ENCODE results near the gene LDHB.
"Not testable (repeated sequence)": the region's sequence is repeated elsewhere in the genome, so short reads cannot be mapped to it uniquely, and the experiment has no call there.

The LDHB gene
- 27.2 reads per million, percentile 54 among the genes with 10 or more reads in this experiment for total RNA-seq

DNA sequence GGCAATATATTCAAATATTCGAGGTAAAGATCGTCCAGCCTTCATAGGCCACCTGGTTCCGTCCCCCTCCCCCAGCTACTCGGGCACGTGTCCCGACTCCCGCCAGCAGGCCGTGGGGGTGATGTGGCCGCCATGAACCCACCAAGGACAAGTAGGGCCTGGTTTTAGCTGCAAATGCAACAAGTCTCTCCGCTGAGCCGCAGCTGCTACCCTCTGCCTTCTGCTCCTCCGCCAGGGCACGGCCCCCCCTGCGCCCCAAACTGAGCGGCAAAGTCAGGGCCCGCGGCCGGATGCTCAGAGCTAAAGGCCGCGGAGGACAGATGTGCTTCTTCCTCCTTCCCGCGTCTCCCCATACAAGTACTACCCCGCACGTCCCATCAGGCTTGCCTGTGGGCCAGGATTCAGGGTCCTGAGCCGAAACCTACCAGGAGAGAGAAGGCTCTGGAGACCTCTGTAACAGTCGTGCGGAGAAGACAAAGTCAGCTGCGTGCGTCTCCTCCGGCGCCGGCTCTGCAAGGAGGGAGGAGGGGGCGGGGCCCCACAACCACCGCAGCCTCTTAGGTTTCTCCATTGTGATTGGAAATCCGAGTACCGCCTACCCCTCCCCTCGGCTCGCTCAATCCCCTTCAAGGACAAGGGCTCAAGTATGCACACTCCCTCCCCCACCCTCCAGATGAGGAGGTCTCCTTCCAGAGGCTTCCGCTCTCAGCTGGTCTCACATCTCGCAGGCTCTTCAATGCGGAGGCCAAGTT, at the start of gene LDHB:
LDHB (minus strand) TSS at position 517 of the 752 bp plus-strand sequence. CDS start 3,171 bp downstream, outside the sequence.
- peak; percentile 91 for DNase-seq

DNA sequence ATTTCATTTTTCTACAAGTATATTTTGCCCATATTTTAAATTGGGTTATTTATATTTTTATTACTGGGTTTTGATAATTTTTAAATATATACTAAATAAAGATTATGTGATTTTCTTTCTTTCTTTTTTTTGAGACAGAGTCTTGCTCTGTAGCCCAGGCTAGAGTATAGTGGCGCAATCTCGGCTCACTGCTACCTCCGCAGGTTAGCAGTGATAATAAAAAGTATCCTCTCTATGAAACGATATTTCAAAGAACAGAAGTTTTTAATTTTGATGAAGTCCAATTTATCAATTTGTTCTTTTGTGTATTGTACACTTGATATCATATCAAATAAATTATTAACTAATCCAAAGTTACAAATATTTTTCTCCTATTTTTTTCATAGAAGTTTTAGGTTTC, 47.2 kb upstream of the LDHB start:
- DNase-seq: no peak

DNA sequence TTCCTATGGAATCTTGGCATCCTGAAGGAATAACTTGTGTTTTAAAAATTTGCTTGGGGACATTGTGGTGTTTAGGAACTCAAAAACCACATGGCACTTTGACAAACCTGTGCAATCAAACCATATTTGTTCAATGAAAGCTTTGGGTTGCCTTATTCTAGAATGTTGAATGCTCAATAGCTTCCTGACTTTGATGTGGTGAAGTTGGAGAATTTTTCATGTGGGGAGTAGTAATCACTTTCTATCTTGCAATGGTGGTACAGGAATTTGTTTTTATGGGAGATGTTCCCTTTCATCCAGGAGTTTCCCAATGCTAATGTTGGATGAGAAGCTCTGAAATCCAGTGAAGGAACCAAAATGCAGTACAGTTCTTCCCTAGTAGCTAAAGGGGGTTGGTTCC, 42.2 kb upstream of the LDHB start:
- DNase-seq: no peak

DNA sequence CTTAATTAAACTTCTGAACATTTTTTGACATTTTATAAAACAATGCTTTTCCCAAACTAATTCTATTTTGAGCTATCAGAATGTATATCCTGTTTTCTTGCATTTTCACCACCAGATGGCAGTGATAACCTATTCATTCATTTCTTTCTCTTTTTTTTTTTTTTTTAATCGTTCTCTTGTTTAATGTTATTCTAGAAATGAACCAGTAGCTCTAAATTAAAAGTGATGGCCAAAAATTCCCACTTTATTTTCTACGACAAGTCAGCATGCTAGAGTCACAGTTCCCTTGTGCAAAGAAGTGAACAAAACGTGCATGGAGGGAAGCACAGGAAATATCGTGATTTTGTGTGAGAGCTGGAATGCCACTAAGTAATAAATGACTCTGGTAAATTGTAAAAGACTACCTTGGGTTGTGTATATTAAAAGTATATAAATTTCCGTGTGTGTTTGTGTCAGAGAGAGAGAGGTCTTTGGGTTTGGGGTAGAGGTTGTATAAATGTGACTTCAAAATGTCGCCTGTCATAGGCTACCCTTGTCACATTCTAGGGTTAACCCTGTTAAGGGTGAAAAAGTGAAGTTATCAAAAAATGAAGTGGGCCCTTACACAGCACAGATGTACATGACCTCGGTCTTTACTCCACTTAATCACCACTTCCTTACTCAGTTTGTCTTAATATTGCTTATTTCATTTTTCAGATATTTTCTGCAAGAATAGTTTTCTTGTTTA, 40.4 kb upstream of the LDHB start:
- DNase-seq: no peak

DNA sequence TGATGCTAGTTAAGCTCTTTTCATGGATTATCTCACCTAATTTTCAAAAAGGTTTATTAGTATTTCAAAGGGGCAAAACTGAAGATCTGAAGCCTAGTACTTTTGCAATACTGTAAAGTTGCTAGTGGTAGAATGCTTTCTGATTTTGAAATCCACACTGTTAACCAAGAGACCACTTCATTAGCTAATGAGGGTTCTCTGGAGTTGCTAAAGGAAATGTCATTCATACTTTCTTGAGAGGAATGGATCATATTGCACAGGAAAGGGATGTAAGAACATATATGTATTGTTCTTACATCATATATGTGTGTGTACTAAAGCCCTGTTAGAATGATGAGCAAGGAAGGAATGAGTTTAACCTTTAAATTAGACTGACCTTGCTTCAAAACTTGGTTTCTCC, 39.0 kb upstream of the LDHB start:
- no peak for DNase-seq

DNA sequence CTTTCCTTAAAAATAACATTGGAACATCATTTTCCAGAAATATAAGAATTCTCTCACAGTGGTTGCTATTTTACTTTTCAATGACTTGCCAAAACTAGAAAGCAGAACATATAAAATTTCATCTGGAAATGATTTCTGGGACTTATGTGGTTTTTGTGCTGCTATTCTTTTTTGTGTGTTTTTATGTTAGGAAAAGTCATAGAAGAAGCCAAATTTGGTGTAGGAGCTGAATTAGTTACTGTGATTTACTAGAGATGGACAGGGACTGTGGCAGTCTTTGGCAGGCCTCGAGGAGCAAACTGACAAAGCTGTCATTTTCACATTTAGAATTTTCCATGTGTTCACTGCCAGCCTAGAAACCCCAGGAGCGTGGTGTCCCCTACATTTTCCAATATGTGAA, 38.3 kb upstream of the LDHB start:
- DNase-seq: no peak

DNA sequence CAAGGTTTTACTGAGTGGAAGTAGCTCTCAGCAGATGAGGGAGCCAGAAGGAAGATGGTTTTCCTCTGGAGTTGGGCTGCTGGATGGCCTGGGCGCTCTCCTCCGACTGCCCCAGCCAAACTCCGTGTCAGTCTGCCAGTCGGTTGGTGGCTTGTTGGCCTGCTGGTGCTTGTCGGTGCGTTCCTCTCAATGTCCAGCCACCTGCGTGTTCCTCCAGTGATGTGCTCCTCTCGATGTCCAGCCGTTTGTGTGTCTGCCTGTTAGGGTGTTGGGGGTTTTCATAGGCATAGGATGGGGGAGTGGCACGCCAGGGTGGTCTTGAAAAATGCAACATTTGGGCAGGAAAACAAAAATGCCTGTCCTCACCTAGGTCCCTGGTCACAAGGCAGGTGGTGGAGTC, 37.0 kb upstream of the LDHB start:
- DNase-seq: no peak

DNA sequence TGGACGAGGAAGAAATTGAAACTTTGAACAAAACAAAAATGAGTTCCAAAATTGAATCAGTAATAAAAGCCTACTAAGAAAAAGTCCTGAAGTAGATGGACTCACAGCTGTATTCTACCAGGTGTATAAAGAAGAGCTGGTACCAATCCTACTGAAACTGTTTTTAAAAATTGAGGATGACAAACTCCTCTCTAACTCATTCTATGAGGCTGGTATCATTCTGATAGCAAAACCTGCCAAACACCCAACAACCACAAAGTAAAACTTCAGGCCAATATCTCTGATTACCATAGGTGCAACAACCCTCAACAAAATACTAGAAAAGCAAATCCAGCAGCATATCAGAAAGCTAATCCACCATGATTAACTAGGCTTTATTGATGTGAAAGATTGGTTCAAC, 33.9 kb upstream of the LDHB start:
- no peak for DNase-seq

DNA sequence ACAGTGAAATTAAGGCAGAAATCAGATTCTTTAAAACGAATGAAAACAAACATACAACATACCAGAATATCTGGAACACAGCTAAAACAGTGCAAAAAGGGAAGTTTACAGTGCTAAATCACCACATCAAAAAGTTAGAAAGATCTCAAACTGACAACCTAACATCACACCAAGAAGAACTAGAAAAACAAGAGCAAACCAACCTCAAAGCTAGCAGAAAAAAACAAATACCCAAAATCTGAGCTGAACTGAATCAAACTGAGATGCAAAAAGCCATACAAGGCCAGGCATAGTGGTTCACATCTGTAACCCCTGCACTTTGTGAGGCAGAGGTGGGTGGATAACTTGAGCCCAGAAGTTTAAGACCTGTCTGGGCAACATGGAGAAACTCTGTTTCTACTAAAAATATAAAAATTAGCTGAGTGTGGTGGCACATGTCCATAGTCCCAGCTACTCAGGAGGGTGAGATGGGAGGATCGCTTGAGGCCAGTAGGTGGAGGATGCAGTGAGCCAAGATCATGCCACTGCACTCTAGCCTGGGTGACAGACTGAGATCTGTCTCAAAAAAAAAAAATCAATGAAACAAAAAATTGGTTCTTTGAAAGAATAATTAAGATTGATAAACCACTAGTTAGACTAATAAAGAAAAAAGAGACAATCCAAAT, 33.2 kb upstream of the LDHB start:
- DNase-seq: no peak

DNA sequence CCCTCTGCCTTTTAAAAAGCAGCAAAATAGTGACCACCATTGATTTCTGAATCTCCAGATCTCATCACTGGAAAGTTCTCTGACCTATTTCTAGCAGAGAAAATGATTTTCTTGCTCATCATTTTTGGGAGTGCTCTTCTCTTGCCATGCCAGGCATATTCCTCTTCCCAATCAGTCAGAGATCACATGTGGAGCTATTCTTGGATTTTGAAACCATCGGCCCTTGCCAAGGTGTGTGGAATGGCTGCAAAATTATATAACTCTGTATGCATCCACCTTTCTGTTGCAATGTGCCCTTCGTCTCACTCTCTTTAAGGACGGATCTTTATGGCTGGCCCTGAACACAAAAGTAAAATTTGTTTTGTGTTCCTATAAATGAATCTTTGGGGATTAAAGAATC, 25.5 kb upstream of the LDHB start:
- no peak for DNase-seq

DNA sequence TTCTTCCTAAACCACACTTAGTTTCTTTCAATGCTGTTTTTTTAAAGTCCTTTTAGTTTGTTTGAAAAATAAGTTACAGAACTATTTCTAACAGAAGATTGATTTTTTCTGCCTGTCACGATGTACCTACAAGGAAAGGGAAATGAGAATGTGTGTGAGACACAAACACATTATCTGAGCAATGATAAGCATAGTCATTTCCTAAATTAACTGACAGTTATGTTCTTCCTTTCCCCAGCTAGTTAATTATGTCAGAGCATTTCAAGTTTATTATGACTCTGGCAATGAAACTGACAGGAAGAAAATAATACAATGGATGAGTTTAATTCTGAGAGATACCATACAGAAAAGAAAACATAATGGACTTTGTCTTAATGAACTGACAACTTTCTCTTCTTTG, 21.3 kb upstream of the LDHB start:
- DNase-seq: no peak

DNA sequence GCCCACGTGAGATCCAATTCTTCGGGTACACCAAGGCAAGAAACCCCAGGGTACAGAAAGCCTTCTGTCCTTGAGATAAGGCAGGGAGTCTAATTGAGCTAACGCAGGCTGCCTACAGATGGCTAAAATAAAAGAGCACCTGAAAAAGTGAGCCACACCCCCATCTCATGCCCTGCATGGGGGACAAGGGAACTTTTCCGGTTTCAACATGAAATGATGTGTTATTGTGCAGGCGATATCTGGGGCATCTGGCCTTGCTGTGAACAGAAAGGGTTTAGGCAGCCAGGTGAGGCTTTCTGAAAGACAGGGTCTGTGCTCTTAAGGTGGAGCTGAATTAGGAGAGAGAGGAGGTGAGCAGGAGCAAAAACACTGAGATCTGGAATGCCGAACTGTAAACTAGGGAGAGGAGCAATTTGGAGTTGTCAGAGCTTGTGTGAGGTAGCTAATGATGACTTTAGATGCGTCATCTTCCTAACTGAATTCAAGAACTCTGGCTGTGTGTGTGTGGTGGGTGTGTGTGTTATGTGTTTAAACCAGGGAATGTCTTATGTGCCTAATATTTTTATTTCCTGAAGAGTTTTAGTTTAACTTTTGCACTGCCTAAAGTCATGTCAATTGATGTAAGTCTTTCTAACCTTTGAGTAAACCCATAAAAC, 20.1 kb upstream of the LDHB start:
- no peak for DNase-seq

DNA sequence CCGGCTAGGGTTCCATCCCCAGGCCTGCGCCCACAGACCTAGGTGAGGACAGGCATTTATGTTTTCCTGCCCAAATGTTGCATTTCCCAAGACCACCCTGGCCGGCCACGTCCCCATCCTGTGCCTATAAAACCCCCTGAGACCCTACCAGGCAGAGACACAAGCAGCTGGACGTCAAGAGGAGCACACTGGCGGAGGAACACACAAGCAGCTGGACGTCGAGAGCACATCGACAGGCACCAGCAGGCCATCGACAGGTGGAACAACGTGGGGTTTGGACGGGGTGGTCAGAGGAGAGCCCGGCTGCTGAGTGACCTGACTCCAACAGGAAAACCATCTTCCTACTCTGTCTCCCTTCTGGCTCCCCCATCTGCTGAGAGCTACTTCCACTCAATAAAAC, 19.6 kb upstream of the LDHB start:
- DNase-seq: no peak

DNA sequence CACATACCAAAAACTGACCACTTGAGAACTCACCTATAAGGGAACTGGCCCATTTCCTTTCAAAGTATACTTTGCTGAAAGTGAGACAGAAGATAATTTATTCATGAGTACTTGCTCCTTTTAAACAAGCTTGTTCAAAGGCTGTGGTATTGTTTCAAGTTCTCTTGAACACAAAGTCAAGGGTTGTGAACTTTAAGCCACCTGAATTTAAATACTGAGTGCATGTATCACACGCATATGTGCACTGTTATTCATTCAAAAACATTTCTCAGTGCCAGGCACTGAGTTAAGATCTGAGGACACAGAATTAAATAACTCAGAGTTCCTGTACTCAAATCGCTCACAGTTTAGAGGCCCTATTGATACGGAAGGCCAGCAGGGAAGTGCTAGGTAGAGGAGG, 19.1 kb upstream of the LDHB start:
- no peak for DNase-seq

DNA sequence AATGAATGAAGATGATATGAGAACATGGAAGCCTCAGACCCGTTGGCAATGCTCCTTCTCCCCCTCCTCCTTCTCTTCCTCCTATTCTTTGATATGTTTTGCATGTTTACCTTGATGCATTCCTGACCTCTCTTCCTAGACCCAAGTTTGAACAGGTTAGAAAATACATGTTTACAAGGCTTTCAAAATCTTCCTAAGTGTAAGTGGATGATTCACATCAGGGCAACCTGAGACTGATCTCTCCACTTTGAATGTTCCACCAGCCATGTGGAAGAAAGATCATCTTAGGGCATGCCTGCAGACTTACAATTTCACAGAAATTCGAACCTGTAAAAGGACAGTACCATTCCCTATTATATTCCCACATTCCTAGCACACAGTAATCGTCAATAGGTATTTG, 18.0 kb upstream of the LDHB start:
- DNase-seq: no peak

DNA sequence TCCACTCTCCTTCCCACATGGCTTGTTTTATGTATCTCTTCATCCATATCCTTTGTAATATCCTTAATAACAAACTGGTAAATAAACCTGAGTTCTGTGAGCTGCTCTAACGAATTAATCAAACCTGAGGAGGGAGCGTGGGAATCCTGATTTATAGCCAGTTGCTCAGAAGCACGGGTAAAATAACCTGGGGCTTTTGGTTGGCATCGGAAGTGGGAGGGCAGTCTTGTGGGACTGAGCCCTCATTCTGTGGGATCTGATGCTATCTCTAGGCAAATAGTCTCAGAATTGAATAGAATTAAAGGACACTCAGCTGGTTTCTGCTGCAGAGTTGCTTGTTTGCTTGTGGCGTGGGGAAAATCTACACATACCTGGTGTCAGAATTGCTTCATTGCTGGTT, 17.5 kb upstream of the LDHB start:
- DNase-seq: no peak

DNA sequence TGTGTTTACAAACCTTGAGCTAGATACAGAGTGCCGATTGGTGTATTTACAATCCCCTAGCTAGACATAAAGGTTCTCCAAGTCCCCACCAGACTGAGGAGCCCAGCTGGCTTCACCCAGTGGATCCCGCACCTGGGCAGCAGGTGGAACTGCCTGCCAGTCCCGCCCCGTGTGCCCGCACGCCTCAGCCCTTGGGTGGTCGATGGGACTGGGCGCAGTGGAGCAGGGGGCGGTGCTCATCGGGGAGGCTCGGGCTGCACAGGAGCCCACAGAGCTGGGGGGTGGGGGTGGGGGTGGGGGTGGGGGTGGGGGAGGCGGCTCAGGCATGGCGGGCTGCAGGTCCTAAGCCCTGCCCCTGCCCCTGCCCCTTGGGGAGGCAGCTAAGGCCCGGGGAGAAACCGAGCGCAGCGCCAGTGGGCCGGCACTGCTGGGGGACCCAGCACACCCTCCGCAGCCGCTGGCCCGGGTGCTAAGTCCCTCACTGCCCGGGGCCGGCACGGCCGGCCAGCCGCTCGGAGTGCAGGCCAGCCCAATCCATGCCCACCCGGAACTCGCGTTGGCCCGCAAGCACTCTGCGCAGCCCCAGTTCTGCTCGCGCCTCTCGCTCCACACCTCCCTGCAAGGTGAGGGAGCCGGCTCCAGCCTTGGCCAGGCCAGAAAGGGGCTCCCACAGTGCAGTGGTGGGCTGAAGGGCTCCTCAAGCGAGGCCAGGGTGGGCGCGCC, 16.3 kb upstream of the LDHB start:
- DNase-seq: not testable (repeated sequence)

DNA sequence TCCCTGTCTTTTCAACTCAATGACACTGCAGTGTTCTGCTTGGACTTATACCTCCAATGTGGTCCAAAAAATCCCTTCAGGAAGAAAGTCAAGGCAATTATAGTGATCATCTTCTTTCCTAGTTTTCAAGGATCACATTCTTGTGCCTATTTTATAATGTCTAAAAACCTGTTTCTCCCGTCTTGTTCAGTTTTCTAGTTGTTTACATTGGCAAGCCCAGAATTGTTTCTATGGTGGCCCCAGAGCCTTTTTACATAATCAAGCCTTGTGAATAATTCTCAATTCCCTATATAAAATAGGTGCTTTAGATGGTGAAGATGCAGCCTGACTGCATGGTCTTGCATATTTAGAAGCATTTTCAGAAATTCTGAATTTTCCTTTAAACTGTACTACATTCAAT, 14.5 kb upstream of the LDHB start:
- DNase-seq: no peak

DNA sequence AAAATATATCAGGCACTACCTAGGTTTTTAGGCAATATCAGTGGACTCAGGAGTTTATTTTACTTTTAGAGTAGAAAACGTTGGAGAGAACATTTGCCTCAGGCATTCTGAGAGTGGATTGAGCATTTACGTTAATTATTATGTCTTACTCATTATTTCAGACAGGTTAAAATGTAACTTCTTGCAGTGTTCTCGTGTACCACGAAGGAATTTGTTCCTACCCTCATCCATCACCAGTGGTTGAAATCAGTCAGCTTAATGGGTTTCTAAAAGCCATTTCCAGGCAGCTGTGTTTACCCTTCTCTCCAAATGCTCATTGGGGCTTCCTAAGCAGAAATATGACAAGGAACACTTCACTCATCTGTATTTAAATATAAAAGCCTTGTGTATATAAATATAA, 9.1 kb upstream of the LDHB start:
- DNase-seq: no peak

DNA sequence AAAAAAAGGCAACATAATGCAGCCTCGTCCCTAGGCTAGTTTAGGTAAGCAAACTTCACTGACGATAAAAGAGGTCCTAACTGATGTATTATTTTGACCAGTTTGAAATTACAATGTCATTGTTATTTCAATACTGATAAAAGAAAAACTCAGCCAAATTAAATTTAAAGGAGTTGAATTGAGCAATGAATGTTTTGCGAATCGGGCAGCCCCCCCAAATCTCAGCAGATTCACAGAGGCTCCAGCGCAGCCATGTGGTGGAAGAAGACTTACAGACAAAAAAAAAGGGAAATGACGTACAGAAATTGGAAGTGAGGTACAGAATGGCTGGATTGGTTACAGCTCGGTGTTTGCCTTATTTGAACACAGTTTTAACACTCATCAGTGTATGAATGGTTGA, 8.2 kb upstream of the LDHB start:
- no peak for DNase-seq

DNA sequence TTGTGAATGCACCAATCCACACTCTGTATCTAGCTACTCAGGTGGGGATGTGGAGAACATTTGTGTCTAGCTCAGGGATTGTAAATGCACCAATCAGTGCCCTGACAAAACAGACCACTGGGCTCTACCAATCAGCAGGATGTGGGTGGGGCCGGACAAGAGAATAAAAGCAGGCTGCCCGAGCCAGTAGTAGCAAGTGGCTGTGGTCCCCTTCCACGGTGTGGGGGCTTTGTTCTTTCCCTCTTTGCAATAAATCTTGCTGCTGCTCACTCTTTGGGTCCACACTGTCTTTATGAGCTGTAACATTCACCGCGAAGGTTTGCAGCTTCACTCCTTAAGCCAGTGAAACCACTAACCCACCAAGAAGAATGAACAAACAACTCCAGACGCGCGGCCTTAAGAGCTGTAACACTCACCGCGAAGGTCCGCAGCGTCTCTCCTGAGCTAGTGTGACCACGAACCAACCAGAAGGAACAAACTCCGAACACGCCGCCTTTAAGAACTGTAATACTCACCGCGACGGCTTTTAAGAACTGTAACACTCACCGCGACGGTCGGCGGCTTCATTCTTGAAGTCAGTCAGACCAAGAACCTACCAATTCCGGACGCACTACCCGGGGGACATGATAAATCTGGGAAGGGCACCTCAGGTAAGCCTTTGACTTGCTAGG, 4.6 kb upstream of the LDHB start:
- DNase-seq: no peak
